Measurements from ENCODE around the gene BRD8. TPM values are rescaled to one million over a fixed set of nuclear protein-coding genes. Genes with fewer than 3 reads are reported as not detected.

The BRD8 gene
- total RNA-seq, 1 experiment from 2014 or later, result 80.8 TPM

DNA sequence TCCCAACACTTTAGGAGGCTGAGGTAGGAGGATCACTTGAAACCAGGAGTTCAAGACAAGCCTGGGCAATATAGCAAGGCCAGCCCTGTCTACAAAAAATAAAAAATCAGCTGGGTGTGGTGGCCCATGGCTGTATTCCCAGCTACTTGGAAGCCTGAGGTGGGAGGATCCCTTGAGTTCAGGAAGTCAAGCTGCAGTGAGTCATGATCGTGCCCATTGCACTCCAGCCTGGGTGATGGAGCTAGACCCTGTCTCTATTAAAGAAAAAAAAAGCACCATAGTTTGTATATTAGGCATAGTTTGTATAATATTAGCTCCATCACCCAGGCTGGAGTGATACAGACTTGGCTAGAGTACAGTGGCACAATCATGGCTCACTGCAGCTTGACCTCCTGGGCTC is 29.6 kb downstream of the BRD8 start:
- Histone ChIP-seq H3K9ac (ENCODE audit: low read length) (no peak overlapping the region), H2AFZ (ENCODE audit: low read depth, low read length, poor library complexity, severe bottlenecking) (peak overlapping the region; percentile 86), H3K27ac (ENCODE audit: low read depth, low read length) (no peak overlapping the region), H3K36me3 (ENCODE audit: control insufficient read depth in 1 of 2, insufficient read depth in 2 of 2, low read length in 2 of 2) (no peaks in the 10 kb centered on the region), H3K27me3 (ENCODE audit: insufficient read depth, low read length) (no peaks in the 10 kb centered on the region), H3K4me1 (ENCODE audit: control insufficient read depth in 1 of 2, insufficient read depth in 2 of 2, low read length in 2 of 2) (peaks cover 4 to 19% of the 10 kb centered on the region in 2 experiments; a peak in 3 of 4 replicates), H3K4me2 (ENCODE audit: low read length) (peak overlapping the region; percentile 63), H3K9me2 (ENCODE audit: insufficient read depth) (no peaks in the 10 kb centered on the region), H3K9me3 (ENCODE audit: control insufficient read depth in 1 of 2, insufficient read depth in 1 of 2, low read depth in 1 of 2, low read length in 2 of 2) (no peaks in the 10 kb centered on the region), H3K79me2 (ENCODE audit: insufficient read depth, low read length) (no peaks in the 10 kb centered on the region), H4K20me1 (ENCODE audit: insufficient read depth) (no peaks in the 10 kb centered on the region), H3K4me3 (replicated peaks in 1 of 2; ENCODE audit: low read depth in 1 of 2, low read length in 2 of 2) (peak overlapping the region in 1 of 2 experiments; percentile 6; a peak in 1 of 4 replicates)
- CTCF ChIA-PET, result interaction anchor here (1.3 to 1.5 kb wide), 3 partner anchors 67 to 519 kb away, joined by 3 to 5 read pairs (median 4); no protein-coding TSS in a partner anchor
- RAD21 ChIA-PET (ENCODE audit: low non-redundant PET in 1 of 2, low total read pairs in 2 of 2, uncharacterized antibody in 2 of 2, unreplicated experiment in 2 of 2), result interaction anchor here in 1 of 2 experiments (0.6 kb wide), 1 partner anchor 28 kb away, joined by 3 read pairs; no protein-coding TSS in a partner anchor
- intact Hi-C loops (cut with micrococcal nuclease), result no loop called here
- peak; percentile 92 for ATAC-seq
- no TSS peak for BruUV-seq (replicated peaks)
- peak; percentile 46 for DNase-seq (ENCODE audit: low read depth, low spot score)
- POLR2A ChIA-PET, result no interaction called here
- TF ChIP-seq SRF (IDR thresholded peaks at IDR 0.05; ENCODE audit: low read depth) (no peak), YY1 (IDR thresholded peaks at IDR 0.05; ENCODE audit: extremely low read depth, insufficient replicate concordance, low read depth, low read length) (peak; percentile 36), ZFX (IDR thresholded peaks at IDR 0.05) (no peak), CEBPB (IDR thresholded peaks at IDR 0.05; ENCODE audit: low read depth) (no peak), CBX3 (IDR thresholded peaks at IDR 0.05; ENCODE audit: low read depth) (peak; percentile 55; the same call in 1 of the 2 replicates), SP1 (IDR thresholded peaks at IDR 0.05; ENCODE audit: low read depth) (no peak), JUND (IDR thresholded peaks at IDR 0.05) (peak; percentile 59; the same call in 1 of the 2 replicates), POLR2A (IDR thresholded peaks at IDR 0.05; ENCODE audit: borderline replicate concordance, extremely low read depth, insufficient read depth, insufficient read length) (no peak), EZH2 (IDR thresholded peaks at IDR 0.05) (no peak), ELF1 (IDR thresholded peaks at IDR 0.05; ENCODE audit: borderline replicate concordance, low read depth) (peak; percentile 26; the same call in 1 of the 2 replicates), EGR1 (IDR thresholded peaks at IDR 0.05; ENCODE audit: low read depth) (no peak; the same call in 1 of the 2 replicates), TCF7L2 (IDR thresholded peaks at IDR 0.05; ENCODE audit: borderline replicate concordance, extremely low read depth, insufficient read depth, insufficient read length) (no peak), FOSL1 (IDR thresholded peaks at IDR 0.05; ENCODE audit: low read depth) (peak; percentile 57), EZH2phosphoT487 (IDR thresholded peaks at IDR 0.05; ENCODE audit: borderline replicate concordance) (no peak), ZNF274 (IDR thresholded peaks at IDR 0.05; ENCODE audit: low read depth, low read length) (no peak), POLR2AphosphoS5 (IDR thresholded peaks at IDR 0.05; ENCODE audit: low read depth, low read length) (no peak), RAD21 (IDR thresholded peaks at IDR 0.05; ENCODE audit: low read depth) (no peak)
- TF ChIP-seq, protein P1, sequence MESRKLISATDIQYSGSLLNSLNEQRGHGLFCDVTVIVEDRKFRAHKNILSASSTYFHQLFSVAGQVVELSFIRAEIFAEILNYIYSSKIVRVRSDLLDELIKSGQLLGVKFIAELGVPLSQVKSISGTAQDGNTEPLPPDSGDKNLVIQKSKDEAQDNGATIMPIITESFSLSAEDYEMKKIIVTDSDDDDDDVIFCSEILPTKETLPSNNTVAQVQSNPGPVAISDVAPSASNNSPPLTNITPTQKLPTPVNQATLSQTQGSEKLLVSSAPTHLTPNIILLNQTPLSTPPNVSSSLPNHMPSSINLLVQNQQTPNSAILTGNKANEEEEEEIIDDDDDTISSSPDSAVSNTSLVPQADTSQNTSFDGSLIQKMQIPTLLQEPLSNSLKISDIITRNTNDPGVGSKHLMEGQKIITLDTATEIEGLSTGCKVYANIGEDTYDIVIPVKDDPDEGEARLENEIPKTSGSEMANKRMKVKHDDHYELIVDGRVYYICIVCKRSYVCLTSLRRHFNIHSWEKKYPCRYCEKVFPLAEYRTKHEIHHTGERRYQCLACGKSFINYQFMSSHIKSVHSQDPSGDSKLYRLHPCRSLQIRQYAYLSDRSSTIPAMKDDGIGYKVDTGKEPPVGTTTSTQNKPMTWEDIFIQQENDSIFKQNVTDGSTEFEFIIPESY (IDR thresholded peaks at IDR 0.05; ENCODE audit: extremely low read depth, insufficient replicate concordance, low read length), result no peak
- TF ChIP-seq, protein P2, sequence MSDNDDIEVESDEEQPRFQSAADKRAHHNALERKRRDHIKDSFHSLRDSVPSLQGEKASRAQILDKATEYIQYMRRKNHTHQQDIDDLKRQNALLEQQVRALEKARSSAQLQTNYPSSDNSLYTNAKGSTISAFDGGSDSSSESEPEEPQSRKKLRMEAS (IDR thresholded peaks at IDR 0.05), result no peak
- TF ChIP-seq, protein P3, sequence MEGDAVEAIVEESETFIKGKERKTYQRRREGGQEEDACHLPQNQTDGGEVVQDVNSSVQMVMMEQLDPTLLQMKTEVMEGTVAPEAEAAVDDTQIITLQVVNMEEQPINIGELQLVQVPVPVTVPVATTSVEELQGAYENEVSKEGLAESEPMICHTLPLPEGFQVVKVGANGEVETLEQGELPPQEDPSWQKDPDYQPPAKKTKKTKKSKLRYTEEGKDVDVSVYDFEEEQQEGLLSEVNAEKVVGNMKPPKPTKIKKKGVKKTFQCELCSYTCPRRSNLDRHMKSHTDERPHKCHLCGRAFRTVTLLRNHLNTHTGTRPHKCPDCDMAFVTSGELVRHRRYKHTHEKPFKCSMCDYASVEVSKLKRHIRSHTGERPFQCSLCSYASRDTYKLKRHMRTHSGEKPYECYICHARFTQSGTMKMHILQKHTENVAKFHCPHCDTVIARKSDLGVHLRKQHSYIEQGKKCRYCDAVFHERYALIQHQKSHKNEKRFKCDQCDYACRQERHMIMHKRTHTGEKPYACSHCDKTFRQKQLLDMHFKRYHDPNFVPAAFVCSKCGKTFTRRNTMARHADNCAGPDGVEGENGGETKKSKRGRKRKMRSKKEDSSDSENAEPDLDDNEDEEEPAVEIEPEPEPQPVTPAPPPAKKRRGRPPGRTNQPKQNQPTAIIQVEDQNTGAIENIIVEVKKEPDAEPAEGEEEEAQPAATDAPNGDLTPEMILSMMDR (IDR thresholded peaks at IDR 0.05 in 2 of 3, conservative IDR thresholded peaks at IDR 0.05 in 1 of 3; ENCODE audit: borderline replicate concordance in 1 of 3, insufficient read depth in 1 of 3, low read depth in 2 of 3, low read length in 2 of 3), result no peak
- TF ChIP-seq, protein P4, sequence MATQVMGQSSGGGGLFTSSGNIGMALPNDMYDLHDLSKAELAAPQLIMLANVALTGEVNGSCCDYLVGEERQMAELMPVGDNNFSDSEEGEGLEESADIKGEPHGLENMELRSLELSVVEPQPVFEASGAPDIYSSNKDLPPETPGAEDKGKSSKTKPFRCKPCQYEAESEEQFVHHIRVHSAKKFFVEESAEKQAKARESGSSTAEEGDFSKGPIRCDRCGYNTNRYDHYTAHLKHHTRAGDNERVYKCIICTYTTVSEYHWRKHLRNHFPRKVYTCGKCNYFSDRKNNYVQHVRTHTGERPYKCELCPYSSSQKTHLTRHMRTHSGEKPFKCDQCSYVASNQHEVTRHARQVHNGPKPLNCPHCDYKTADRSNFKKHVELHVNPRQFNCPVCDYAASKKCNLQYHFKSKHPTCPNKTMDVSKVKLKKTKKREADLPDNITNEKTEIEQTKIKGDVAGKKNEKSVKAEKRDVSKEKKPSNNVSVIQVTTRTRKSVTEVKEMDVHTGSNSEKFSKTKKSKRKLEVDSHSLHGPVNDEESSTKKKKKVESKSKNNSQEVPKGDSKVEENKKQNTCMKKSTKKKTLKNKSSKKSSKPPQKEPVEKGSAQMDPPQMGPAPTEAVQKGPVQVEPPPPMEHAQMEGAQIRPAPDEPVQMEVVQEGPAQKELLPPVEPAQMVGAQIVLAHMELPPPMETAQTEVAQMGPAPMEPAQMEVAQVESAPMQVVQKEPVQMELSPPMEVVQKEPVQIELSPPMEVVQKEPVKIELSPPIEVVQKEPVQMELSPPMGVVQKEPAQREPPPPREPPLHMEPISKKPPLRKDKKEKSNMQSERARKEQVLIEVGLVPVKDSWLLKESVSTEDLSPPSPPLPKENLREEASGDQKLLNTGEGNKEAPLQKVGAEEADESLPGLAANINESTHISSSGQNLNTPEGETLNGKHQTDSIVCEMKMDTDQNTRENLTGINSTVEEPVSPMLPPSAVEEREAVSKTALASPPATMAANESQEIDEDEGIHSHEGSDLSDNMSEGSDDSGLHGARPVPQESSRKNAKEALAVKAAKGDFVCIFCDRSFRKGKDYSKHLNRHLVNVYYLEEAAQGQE (IDR thresholded peaks at IDR 0.05; ENCODE audit: low read depth), result no peak
